Measurements from ENCODE around the gene BUD31. TPM values are rescaled to one million over a fixed set of nuclear protein-coding genes. Genes with fewer than 3 reads are reported as not detected.

BUD31 gene
- total RNA-seq, 1 experiment from 2014 or later: 104 TPM

- Histone ChIP-seq H3K9me3 (ENCODE audit: control insufficient read depth, low read depth, low read length) (no peaks in the 10 kb centered on the region), H3K18ac (ENCODE audit: insufficient read length, low read depth, low read length) (no peak overlapping the region), H3K14ac (ENCODE audit: insufficient read depth, low read length) (no peak overlapping the region), H3K9ac (ENCODE audit: extremely low read depth, insufficient read length, low read length) (no peak overlapping the region), H4K5ac (ENCODE audit: insufficient read length, low read depth, low read length) (no peak overlapping the region), H2BK15ac (ENCODE audit: low read depth, low read length) (no peak overlapping the region), H2AK5ac (ENCODE audit: insufficient read length, low read length) (no peak overlapping the region), H3K4ac (ENCODE audit: low read depth, low read length) (no peak overlapping the region), H3K56ac (ENCODE audit: insufficient read length, low read depth, low read length) (no peak overlapping the region), H3K23ac (ENCODE audit: insufficient read length, low read depth, low read length) (no peak overlapping the region), H2BK120ac (ENCODE audit: low read depth, low read length, poor library complexity, severe bottlenecking) (no peak overlapping the region), H3T11ph (ENCODE audit: low read length) (no peak overlapping the region), H3K79me2 (ENCODE audit: insufficient read depth, low read length) (no peaks in the 10 kb centered on the region), H2BK5ac (ENCODE audit: insufficient read length, low read length) (no peak overlapping the region), H3K79me1 (ENCODE audit: insufficient read depth, low read depth, low read length, poor library complexity, severe bottlenecking) (no peaks in the 10 kb centered on the region), H3K27ac (ENCODE audit: insufficient read length, low read depth, low read length) (no peak overlapping the region), H3K4me1 (ENCODE audit: insufficient read depth, low read length) (peaks cover 3% of the 10 kb centered on the region; the same call in 1 of the 2 replicates), H2BK20ac (ENCODE audit: low read depth, low read length, poor library complexity, severe bottlenecking) (no peak overlapping the region), H3K27me3 (ENCODE audit: insufficient read depth, low read length) (no peaks in the 10 kb centered on the region), H2AFZ (ENCODE audit: low read length) (no peak overlapping the region), H3K23me2 (ENCODE audit: insufficient read length, low read depth, low read length, poor library complexity, severe bottlenecking) (peaks cover 3% of the 10 kb centered on the region), H4K91ac (ENCODE audit: insufficient read length, low read depth, low read length) (no peak overlapping the region), H2BK12ac (ENCODE audit: insufficient read length, low read depth, low read length) (no peak overlapping the region), H4K20me1 (ENCODE audit: control insufficient read depth, insufficient read depth, insufficient read length) (no peaks in the 10 kb centered on the region), H4K8ac (replicated peaks; ENCODE audit: insufficient read length, low read depth, low read length) (no peak overlapping the region), H3K4me2 (ENCODE audit: insufficient read depth, insufficient read length, low read length) (no peak overlapping the region)
- peak overlapping the region in 1 of 3 experiments; percentile 89; a peak in 5 of 7 replicates for H3K27ac Mint-ChIP-seq
- peaks cover 12 to 49% (median 39%) of the 10 kb centered on the region in 3 experiments; a peak in 6 of 7 replicates for H3K36me3 Mint-ChIP-seq (ENCODE audit: insufficient read depth in 1 of 3, low read depth in 3 of 3)
- no peaks in the 10 kb centered on the region for H3K27me3 Mint-ChIP-seq (ENCODE audit: low read depth)
- H3K4me3 Mint-ChIP-seq: no peak overlapping the region
- no peaks in the 10 kb centered on the region for H3K9me3 Mint-ChIP-seq
- DNase-seq: peak; percentile 69
- no peak for TF ChIP-seq CTCF (conservative IDR thresholded peaks at IDR 0.05)
- peaks cover 7 to 13% of the 10 kb centered on the region in 2 experiments for H3K4me1 Mint-ChIP-seq
- WGBS (ENCODE audit: extremely low coverage, insufficient read length, low lambda C conversion rate): no CpG with 5 or more reads among the region's 11 CpGs
Observed at GRCh38 chr7:99366646-99367045, 42.1 kb upstream of the BUD31 start.

Measured in H9 (cell line).